NCI-H526 treated with DMSO at 0.1 percent for 48 hours (cell line): ENCODE data around the gene PGBD1.

Experiments
- DNase-seq: peaks from one replicate; lab custom pipeline; 2025; lab: John Stamatoyannopoulos, UW

The PGBD1 gene, protein sequence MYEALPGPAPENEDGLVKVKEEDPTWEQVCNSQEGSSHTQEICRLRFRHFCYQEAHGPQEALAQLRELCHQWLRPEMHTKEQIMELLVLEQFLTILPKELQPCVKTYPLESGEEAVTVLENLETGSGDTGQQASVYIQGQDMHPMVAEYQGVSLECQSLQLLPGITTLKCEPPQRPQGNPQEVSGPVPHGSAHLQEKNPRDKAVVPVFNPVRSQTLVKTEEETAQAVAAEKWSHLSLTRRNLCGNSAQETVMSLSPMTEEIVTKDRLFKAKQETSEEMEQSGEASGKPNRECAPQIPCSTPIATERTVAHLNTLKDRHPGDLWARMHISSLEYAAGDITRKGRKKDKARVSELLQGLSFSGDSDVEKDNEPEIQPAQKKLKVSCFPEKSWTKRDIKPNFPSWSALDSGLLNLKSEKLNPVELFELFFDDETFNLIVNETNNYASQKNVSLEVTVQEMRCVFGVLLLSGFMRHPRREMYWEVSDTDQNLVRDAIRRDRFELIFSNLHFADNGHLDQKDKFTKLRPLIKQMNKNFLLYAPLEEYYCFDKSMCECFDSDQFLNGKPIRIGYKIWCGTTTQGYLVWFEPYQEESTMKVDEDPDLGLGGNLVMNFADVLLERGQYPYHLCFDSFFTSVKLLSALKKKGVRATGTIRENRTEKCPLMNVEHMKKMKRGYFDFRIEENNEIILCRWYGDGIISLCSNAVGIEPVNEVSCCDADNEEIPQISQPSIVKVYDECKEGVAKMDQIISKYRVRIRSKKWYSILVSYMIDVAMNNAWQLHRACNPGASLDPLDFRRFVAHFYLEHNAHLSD

DNA sequence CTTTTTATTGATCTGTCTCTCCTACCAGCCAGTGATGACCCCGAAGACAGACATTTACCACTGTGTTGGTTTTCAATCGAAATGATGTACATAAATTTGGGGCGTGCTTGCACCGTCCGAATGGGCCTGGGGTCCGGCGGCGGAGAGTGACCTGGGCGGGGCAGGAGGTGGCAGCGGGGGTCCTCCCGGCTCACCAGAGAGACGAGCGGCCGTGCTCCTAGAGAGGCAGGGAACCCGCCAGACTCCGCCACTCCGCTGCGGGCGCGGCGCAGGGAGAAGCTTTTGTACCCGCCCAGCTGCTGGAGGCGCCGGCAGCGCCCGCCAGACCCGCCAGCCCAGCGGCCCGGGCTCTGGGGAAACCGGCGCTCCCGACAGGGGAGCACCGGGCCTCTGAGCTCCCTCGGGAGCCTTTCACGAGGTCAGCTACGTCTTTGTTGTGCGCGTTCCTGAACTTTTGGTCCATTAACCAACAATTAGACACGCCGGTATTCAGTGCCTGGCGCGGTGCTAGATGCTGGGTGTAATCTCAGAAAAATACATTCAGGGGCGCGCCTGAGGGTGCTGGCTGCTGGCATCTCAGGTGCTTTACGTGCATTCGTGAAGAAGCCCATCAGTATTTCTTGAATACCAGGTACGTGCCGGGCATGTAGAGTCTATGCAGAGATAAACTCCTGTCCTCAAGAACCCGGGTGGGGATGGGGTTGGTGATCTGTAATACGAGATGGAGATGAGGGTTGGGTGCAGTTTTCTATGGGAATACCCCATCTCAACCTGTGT is at the start of gene PGBD1:
Gene PGBD1 (plus strand): TSS at position 285 of the 777 bp plus-strand sequence. CDS start 2,242 bp downstream, outside the sequence.
- peak; percentile 67 for DNase-seq

DNA sequence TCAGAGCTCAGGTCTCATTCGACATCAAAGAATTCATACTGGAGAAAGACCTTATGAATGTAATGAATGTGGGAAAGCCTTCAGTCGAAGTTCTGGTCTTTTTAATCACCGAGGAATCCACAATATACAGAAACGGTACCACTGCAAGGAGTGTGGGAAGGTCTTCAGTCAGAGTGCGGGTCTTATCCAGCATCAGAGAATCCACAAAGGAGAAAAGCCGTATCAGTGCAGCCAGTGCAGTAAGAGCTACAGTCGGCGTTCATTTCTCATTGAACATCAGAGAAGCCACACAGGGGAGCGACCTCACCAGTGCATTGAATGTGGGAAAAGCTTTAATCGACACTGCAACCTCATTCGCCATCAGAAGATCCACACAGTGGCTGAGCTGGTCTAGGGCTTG is 48.6 kb upstream of the PGBD1 start:
- DNase-seq = no peak

DNA sequence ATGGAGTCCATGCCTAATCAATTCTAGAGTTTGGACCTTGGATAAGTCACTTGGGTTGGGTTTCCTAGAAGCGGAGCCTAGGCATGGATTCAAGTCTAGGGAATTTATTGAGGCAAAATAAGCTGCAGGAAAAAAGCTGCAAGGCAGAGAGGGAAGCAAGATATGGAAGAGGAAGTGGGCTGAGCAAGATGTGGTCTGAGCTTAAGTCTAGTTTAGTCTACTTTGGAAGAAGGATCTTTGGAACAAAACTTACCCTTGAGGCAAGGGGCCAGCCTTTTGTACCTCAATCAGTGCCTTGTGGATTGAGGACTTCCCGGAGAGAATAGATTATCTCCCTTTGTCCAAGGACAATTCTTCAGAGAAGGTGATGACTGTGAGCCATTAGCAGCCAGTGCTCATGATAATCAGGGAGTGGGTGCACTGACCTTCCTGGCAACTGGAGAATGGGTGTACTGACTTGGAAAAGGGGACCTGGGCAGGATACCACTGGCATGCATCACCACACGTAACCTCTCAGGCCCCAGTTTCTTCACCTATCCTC is 45.4 kb upstream of the PGBD1 start:
- no peak for DNase-seq

DNA sequence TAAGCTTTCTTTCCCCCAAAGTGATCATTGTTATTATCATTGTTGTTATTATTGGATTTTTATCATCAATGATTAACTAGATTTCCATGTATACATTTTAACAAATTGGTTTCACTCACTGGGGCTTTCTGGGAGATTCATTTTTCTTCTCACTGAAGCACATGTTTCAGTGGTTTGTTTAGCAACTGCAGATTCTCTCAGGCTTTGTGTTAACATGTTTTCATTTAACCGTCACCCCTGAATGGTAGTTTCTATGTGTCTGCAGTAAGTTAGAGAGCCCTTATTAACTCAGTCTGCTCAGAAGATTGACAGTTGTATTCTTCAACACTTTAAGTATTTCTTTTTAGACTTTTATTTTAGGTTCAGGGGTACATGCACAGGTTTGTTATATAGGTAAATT is 41.7 kb upstream of the PGBD1 start:
- no peak for DNase-seq

DNA sequence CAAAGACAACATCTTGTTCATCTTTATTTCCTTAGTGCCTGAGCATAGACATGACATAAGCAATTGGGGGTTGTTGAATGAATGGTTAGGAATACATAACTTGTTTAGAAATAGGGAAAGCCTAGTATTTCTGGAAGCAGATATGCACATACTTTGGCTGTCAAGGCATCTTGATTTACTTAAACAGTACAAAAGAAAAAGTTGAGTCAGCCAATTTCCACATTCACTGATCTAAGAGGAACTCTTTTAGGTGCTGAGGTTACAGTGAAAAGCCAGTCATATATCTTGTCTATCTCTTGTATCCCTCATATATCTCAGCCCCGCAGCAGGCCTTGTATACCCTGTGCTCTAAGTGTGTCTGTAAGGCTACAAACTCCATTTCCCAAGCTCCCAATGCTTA is 40.9 kb upstream of the PGBD1 start:
- DNase-seq = no peak

DNA sequence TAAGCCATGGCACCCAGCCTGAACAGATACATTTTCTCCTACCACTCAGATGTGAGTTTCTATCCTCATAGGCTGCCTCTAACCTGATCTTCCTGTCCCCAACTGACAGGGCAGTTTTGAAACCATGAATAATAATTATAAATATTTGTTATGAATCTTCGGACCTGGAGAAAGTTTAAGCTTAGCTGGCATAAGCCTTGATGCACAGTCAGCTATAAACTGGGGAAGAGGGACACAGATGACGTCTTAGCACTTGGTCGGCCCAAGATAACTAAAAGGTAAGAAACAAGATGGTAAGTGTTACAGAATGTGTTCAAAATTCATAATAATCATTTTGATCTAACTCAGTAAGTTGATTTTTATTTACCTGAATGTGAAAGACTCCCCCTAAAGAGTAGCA is 37.4 kb upstream of the PGBD1 start:
- no peak for DNase-seq

DNA sequence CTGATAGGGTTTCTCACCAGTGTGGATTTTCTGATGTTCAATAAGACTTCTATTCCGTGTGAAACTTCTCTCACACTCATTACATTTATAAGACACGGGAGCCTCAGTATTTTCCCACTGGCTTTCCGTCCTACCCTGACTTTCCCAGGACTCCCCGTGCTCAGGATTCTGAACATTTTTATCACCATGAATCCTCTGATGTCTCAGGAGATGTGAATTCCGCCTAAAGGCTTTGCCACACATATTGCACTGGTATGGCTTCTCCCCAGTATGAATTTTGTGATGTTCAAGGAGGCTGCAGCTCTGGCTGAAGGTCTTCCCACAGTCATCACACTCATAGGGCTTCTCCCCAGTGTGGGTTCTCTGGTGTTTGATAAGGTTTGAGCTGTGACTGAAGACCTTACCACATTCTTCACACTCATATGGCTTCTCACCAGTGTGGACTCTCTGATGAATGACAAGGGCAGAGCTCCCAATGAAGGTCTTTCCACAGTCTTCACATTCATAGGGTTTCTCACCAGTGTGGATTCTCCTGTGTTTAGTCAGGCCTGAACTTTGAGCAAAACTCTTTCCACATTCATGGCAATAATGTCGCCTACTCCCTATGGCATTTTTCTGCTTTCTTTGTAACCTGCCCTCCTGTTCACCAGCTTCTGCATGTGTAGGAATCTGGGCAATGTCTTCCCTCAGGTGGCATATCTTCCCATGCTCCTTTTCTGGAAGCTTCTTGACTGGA is 36.0 kb upstream of the PGBD1 start:
- no peak for DNase-seq

DNA sequence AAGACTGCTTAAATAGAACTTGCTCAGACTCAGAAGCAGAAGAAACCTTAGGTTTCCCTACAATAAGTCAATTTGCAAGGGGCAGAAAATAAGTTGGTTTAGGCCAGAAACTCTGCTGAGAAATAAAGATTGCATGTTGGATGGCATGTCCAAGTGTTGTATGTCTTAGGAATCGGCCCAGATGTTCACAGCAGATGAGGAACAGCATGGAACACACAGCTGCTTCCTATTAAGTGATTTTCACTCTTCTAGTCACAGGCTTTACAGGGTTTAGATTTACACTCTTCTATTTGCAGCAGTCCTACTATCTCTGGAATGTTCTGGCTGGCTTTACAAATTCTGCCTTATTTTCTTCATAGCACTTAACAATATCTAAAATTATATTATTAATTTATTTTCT is 32.5 kb upstream of the PGBD1 start:
- no peak for DNase-seq

DNA sequence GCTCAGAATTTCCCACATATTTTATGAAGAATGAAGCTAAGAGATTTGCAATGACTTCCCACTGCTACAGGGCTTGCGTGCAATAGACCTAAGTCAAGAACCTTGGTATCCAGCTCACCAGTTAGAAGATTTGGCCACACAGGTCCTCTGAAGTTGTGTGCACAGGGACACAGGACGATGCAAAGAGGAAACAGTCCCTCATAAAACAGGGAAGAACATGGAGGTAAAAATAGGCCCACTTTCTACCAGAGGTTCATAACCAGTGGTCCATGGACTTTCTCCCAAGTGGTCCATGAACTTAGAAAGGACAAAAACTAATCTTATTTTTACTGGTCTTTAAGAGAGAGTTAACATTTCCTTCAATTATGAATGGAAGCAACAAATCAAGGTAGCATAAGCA is 30.6 kb upstream of the PGBD1 start:
- DNase-seq = no peak

DNA sequence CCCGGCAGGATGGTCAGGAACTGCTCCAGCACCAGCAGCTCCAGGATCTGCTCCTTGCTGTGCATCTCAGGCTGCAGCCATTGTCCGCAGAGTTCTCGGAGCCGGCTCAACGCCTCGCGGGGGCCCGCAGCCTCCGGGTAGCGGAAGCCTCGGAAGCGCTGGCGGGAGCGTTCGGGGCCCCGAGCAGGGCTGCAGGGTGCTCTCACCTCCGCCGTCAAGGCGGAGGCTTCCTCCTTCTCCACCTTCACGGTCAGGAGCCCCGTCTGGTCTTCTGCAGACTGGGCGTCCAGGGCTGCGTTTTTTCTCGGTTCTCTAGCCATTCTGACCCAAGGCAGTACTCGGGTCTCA is 29.7 kb upstream of the PGBD1 start:
- DNase-seq = no peak

DNA sequence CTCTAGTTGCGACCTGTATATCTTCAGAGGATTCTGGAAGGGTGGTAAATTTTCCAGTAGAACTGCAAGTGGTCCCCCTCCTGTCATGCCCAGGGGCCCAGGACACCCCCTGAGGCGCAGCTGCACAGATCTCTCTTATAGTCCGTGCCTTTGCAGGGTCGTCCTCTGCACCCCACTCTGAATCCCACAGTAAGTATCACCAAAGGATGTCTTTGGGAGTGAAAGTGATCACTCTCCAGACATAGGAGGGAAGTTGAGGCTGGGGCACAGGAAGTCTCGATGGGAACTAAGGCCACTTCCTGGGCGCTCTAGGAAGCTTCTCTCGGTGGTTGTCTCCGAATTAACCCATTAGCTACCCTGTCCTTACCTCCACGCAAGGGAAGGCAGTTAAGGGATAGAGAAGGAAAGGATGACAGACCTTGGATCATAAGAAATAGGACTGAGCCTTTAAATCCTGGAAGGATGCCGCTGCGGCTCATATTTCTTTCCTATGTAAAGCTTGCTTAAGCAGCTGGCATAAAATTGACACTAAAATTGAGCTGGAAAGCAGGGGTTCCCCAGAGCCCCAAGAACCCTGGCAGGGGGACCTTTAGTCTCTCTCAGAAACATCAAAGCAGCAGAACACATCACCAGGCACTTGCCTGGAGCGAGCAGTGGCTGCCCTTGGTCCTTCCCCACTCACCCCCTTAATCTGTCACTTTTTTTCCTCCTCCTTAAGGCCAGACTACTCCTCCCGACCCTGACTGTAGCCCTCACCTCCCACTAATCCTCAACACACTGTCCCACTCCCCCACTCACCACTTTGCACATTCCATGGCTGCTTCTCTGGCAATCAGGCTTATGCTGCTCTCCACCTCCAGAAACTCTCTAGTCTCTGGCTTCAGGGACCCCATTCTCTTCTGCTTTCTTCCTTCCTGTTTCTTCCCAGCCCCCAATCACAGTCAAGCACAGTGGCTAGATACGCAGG is 29.1 kb upstream of the PGBD1 start, which contains the start of gene ZKSCAN4:
Gene ZKSCAN4 (minus strand): TSS at position 261 of the 967 bp plus-strand sequence. CDS start 289 bp downstream, outside the sequence.
- peak; percentile 75 for DNase-seq

DNA sequence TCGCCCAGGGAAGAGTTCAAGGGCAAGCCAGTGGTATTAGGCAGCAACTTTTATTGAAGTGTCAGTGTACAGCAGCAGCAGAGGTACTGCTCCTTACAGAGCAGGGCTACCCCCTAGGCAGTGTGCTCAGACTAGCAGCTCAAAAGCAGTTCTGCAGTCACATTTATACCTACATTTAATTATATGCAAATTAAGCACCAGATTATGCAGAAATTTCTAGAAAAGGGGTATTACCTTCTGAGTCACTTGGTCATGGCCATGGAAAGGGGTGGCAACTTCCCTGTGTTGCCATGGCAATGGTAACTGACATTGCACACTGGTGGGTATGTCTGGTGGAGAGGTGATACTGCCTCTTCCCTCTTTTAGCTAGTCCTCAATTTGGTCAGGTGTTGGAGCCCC is 27.3 kb upstream of the PGBD1 start:
- no peak for DNase-seq

DNA sequence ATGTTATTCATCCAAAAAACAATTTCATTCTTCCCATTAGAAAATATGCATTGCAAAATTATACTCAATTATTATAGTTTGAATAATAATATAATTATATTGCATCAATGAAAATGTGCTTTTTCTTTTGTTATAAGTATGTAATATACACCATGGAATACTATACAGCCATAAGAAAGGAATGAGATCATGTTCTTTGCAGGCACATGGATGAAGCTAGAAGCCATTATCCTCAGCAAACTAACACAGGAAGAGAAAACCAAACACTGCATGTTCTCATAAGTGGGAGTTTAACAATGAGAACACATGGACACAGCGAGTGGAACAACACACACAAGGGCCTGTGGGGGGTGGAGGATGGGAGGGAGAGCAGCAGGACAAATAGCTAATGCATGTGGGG is 24.3 kb upstream of the PGBD1 start:
- DNase-seq = no peak

DNA sequence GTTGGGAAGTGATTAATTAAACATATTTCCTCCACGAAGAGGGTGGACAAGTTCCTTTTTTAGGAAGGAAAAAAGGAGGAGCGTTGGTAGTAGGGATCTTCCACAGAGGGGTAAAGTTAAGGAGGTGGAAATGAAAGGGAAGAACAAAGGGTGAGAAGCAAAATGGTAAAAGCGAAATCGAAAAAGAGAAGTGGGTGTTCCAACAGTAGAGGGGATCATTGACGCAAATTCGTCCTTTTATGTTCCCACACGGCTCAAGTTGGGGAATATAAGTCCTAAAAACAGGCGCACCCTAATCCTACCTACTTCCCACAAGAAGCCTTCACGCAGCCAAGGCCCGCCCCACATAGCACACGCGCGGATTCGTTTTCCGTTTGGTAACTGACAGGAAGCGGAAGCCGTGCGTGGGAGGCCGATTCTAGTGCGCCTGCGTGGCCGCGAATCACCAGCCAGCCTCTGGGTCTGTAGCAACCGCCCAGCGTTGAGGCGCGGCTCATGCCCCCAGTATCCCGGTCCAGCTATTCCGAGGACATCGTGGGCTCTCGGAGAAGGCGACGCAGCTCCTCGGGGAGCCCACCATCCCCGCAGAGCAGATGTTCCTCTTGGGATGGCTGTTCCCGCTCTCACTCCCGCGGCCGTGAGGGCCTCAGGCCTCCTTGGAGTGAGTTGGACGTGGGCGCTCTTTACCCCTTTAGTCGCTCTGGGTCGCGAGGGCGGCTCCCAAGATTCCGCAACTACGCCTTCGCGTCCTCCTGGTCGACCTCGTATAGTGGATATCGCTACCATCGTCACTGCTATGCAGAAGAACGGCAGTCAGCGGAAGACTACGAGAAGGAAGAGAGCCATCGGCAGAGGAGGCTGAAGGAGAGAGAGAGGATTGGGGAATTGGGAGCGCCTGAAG is 22.2 kb upstream of the PGBD1 start, which contains the start of gene NKAPL:
Gene NKAPL (plus strand): TSS at position 421 of the 901 bp plus-strand sequence. CDS start 75 bp downstream, at position 496.
- no peak for DNase-seq

DNA sequence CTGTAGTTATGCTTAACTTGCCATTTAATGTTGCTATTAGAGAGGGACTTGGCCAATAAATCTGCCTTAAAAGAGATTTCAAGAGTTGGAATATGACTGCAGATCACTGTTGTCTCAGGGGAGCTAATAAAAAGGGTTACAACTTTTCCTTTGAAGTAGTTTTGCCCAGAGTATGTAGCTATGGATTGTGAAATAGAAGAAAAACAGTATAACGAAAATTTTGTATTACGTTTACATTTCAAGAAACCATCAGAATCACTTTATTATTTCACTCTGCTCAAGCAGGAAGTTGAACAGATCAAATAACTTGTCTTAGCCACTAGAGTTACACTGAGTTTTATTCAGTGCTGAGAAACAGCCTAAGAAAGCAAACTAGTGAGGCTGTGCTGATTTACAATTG is 17.4 kb upstream of the PGBD1 start:
- DNase-seq = no peak

DNA sequence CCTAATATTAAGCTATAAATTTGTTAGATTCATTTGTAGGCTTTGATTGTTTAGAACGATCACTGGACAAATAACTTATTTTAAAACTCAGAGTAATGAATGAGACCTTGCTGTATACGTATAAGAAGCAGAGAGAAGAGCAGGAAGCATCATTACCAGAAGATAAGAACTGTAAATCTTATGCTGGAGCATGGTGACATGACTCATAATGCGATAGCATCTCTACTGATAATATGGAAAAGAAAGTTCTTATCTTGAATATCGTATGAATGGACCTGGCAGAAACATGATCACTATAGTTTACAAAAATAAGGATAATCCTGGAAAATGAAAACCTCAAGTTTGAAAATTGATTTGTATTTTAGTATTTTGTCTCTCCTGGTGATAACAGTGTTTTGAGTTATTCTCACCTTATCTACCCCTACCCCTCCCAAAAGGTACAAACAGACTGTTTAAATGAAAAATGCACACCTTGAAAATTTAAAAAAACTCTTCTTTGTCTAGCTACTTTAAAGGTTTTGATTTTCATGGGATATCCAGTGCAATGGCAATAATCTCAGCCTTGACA is 16.5 kb upstream of the PGBD1 start:
- DNase-seq = no peak

DNA sequence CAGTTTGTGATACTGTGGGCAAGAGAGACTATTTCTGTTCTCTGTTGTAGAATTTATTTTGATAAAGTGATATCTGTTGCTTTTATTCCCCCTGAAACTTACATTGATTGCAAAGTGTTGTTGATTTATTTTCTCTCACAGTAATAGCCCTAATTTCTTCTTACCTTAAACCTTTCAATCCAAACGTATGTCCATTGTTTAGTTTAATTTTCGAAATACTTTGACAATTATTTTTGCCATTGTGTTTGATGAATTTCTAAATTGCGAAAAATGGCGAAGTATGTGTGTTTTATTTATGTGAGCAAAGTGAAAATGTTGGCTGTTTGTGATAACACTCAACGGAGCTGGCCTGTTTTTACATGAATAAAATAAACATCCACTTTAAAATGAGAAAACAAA is 14.8 kb upstream of the PGBD1 start:
- no peak for DNase-seq

DNA sequence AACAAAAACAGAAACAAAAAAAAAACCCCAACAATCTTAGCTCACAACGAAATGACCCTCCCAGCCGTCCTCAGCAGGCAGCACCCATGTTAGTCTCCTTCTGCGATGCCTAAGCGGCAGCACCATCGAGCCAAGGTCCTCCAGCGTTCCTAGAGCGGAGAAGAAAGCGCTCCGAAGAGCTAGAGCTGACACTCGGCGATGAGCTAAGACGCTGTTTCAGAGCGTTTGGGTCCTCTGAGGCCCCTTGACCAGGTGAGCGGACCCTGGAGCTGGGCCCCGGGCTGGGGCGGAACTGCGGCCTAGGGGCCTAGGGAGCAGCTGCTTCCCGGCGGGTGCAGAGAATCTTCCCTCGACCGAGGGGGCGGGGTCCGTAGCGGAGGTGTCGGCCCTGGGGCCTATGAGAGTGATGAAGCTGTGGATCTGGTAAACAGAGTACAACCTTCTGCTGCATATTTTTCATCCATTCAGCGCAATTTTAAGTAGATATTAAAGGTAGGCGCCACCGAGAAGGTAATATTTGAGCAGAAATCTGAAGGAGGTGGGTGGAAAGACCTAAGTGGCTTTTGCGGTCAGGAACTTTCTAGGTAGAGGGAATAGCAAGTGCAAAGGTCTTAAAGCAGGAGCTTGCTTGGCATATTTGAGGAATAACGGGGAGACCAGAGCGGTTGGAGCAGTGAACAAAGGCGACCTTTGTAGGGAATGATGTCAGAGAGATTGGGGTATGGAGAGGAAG is 14.2 kb upstream of the PGBD1 start, which contains the start of gene ZSCAN26:
Gene ZSCAN26 (plus strand): TSS at position 182 of the 733 bp plus-strand sequence. CDS start 4,777 bp downstream, outside the sequence.
- peak; percentile 80 for DNase-seq
